Measurements from ENCODE around the gene CALML4.

DNA sequence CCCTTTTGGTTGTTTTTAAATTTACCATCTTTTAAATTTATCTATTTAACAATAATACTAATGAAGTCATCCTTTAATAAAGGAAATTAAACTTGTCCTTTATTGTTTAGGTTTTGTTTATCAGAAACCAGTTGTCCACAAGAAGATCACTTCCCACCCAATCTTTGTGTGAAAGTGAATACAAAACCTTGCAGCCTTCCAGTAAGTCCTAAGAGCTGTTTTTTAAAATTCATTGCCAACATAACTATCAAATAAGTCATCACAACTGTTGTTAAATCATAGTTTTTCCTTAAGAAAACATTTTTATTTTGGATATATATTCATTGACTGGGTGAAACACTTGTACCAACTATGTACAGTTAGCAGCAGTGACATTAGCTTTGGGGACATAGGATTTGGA, 59.4 kb downstream of the CALML4 start:
- TF ChIP-seq SUZ12 (IDR thresholded peaks at IDR 0.05; ENCODE audit: extremely low read depth, insufficient read depth, insufficient read length) (no peak), YY1 (IDR thresholded peaks at IDR 0.05; ENCODE audit: insufficient read depth, insufficient read length) (no peak), ZNF274 (IDR thresholded peaks at IDR 0.05; ENCODE audit: low read depth, low read length) (no peak)
